Stimulated activated naive B cell treated with anti-CD40 and anti-IgM and Interleukin-4, amounts not matched to agents 10 μg/mL and 1 μg/mL and 100 μg/mL, for 72 hours (primary cell): ENCODE measurements around the gene ROCK1.
A peak's percentile ranks its signal among the peaks of the same experiment; 100 is the strongest.

Experiments
- ATAC-seq, 2 donors: fragments of 150-1000 bp; cut with Tn5 transposase; replicated peaks; 2 replicates each; pipeline ENCODE4 v1.10.0; 2021; ENCODE audit warnings: moderate library complexity in 1 of 2
- DNase-seq: peaks from one replicate; pipeline ENCODE4 v3.0.0; 2021
- H3K27ac Mint-ChIP-seq: one replicate; pipeline ENCODE4 v1.8.0; 2022; ENCODE audit warnings: mild to moderate bottlenecking, mixed read lengths
- H3K27me3 Mint-ChIP-seq, 2 donors: one replicate each; pipeline ENCODE4 v1.8.0; 2022; ENCODE audit warnings: mixed read lengths in 2 of 2
- H3K36me3 Mint-ChIP-seq, 2 donors: one replicate each; pipeline ENCODE4 v1.8.0; 2022; ENCODE audit warnings: mixed read lengths in 2 of 2, mild to moderate bottlenecking in 1 of 2
- H3K4me1 Mint-ChIP-seq, 2 donors: one replicate each; pipeline ENCODE4 v1.8.0; 2022; ENCODE audit warnings: mixed read lengths in 2 of 2, mild to moderate bottlenecking in 1 of 2
- H3K4me3 Mint-ChIP-seq, 2 donors: one replicate each; pipeline ENCODE4 v1.8.0; 2022; ENCODE audit warnings: mild to moderate bottlenecking in 2 of 2, mixed read lengths in 2 of 2, moderate library complexity in 1 of 2
- H3K9me3 Mint-ChIP-seq, 2 donors: one replicate each; pipeline ENCODE4 v1.8.0; 2022; ENCODE audit warnings: mixed read lengths in 2 of 2, mild to moderate bottlenecking in 1 of 2

Gene ROCK1

GRCh38 chr18:21085579-21086166 lies 25.9 kb downstream of the ROCK1 start:
- H3K4me3 Mint-ChIP-seq = no peak overlapping the region
- no peak for ATAC-seq
- peaks cover 22 to 68% of the 10 kb centered on the region in 2 donors for H3K4me1 Mint-ChIP-seq
- H3K27ac Mint-ChIP-seq = no peak overlapping the region
- no peak for DNase-seq
- no peaks in the 10 kb centered on the region for H3K27me3 Mint-ChIP-seq
- peaks cover 22 to 50% of the 10 kb centered on the region in 2 donors for H3K36me3 Mint-ChIP-seq
- H3K9me3 Mint-ChIP-seq = peaks cover 12 to 17% of the 10 kb centered on the region in 2 donors

DNA sequence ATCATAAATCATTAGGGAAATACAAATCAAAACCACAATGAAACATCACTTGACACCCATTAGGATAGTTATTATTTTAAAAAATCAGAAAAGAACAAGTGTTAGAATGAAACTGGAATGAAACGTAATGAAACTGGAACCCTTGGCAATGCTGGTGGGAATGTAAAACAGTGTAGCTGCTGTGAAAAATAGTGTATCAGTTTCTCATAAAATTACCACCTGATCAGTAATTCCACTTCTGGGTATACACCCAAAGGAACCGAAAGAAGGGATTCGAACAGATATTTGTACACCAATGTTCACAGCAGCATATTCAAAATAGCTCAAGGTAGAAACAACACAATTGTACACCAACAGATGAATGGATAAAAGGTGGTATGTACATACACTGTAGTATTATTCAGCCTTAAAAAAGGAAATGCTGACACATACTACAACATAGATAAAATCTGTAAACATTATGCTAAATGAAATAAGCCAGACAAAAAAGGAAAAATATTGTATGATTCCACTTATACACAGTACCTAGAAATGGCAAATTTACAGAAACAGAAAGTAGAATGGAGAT lies 27.0 kb downstream of the ROCK1 start:
- Mint-ChIP-seq H3K9me3 (peaks cover 15 to 27% of the 10 kb centered on the region in 2 donors), H3K4me1 (peaks cover 26 to 69% of the 10 kb centered on the region in 2 donors), H3K36me3 (peaks cover 27 to 57% of the 10 kb centered on the region in 2 donors), H3K27me3 (no peaks in the 10 kb centered on the region), H3K27ac (no peak overlapping the region), H3K4me3 (no peak overlapping the region)
- DNase-seq (no peak), ATAC-seq (no peak)

DNA sequence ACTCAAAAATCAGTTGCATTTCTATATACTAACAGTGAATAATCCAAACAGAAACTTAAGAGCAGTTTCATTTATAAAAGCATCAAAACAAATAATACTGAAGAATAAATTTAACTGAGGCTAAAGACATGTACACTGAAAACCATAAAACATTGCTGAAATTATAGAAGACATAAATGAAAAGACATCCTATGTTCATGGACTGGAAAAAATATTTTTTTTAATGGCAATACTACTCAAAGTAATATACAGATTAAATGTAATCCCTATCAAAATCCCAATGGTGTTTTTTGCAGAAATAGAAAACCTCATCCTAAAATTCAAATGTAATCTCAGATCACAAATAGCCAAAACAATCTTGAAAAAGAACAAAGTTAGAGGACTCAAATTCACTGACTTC lies 28.6 kb downstream of the ROCK1 start:
- H3K4me1 Mint-ChIP-seq = peaks cover 38 to 84% of the 10 kb centered on the region in 2 donors
- H3K9me3 Mint-ChIP-seq = peaks cover 15 to 27% of the 10 kb centered on the region in 2 donors
- H3K36me3 Mint-ChIP-seq = peaks cover 27 to 55% of the 10 kb centered on the region in 2 donors
- ATAC-seq (no peak), DNase-seq (no peak)
- no peaks in the 10 kb centered on the region for H3K27me3 Mint-ChIP-seq
- H3K4me3 Mint-ChIP-seq = no peak overlapping the region
- H3K27ac Mint-ChIP-seq = no peak overlapping the region

DNA sequence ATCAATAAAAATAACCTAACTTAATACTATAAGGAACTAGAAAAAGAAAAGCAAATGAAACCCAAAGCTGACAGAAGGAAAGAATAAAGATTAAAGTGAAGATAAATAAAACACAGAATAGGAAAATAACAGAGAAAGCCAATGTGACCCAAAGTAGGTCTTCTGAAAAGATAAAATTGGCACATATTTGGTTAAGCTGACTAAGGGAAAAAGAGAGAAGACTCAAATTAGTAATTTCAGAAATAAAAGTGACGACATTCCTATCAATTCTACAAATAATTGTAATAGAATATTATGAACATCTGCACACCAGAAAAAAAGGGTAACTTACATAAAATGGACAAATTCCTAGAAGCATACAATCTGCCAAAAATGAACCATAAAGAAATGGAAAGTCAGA lies 30.2 kb downstream of the ROCK1 start:
- Mint-ChIP-seq H3K4me3 (no peak overlapping the region), H3K27ac (no peak overlapping the region), H3K36me3 (peaks cover 22 to 46% of the 10 kb centered on the region in 2 donors), H3K9me3 (peaks cover 7 to 19% of the 10 kb centered on the region in 2 donors), H3K4me1 (peaks cover 38 to 81% of the 10 kb centered on the region in 2 donors), H3K27me3 (no peaks in the 10 kb centered on the region)
- ATAC-seq = no peak
- no peak for DNase-seq

- H3K9me3 Mint-ChIP-seq = peaks cover 7 to 19% of the 10 kb centered on the region in 2 donors
- peaks cover 23 to 43% of the 10 kb centered on the region in 2 donors for H3K36me3 Mint-ChIP-seq
- H3K4me3 Mint-ChIP-seq = no peak overlapping the region
- H3K4me1 Mint-ChIP-seq = peaks cover 42 to 85% of the 10 kb centered on the region in 2 donors
- no peaks in the 10 kb centered on the region for H3K27me3 Mint-ChIP-seq
- H3K27ac Mint-ChIP-seq = no peak overlapping the region
- ATAC-seq = no peak
- no peak for DNase-seq
Measured at GRCh38 chr18:21080576-21080975, 31.0 kb downstream of the ROCK1 start.

GRCh38 chr18:21074336-21075323 lies 37.0 kb downstream of the ROCK1 start:
- H3K36me3 Mint-ChIP-seq = peaks cover 3 to 8% of the 10 kb centered on the region in 2 donors
- H3K9me3 Mint-ChIP-seq = no peaks in the 10 kb centered on the region
- no peaks in the 10 kb centered on the region for H3K27me3 Mint-ChIP-seq
- ATAC-seq (no peak), DNase-seq (no peak)
- H3K4me1 Mint-ChIP-seq = peaks cover 44 to 84% of the 10 kb centered on the region in 2 donors
- H3K27ac Mint-ChIP-seq = peak overlapping the region; percentile 4
- H3K4me3 Mint-ChIP-seq = peak overlapping the region in 1 of 2 donors; percentile 10

GRCh38 chr18:21073180-21073579 lies 38.4 kb downstream of the ROCK1 start:
- Mint-ChIP-seq H3K4me1 (peaks cover 33 to 69% of the 10 kb centered on the region in 2 donors), H3K27ac (no peak overlapping the region), H3K9me3 (no peaks in the 10 kb centered on the region), H3K4me3 (no peak overlapping the region), H3K36me3 (peaks cover 5 to 9% of the 10 kb centered on the region in 2 donors), H3K27me3 (no peaks in the 10 kb centered on the region)
- ATAC-seq = peak in 1 of 2 donors; percentile 55
- DNase-seq = no peak

DNA sequence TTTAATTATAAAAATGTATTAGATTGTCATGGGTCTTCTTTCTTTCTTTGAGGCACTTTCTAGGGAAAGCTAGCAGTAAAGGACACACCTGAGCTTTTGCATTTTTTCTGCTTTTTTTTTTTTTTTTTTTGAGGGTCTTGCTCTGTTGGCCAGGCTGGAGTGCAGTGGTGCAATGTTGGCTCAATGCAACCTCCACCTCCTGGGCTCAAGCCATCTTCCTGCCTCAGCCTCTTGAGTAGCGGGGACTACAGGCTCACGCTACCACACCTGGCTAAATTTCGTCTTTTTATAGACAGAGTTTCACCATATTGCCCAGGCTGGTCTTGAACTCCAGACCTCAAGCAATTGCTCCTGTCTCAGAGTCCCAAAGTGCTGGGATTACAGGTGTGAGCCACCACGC lies 40.5 kb downstream of the ROCK1 start:
- DNase-seq (no peak), ATAC-seq (no peak)
- no peak overlapping the region for H3K27ac Mint-ChIP-seq
- H3K4me1 Mint-ChIP-seq = peaks cover 25 to 52% of the 10 kb centered on the region in 2 donors
- H3K4me3 Mint-ChIP-seq = no peak overlapping the region
- no peaks in the 10 kb centered on the region for H3K27me3 Mint-ChIP-seq
- H3K36me3 Mint-ChIP-seq = peaks cover 8 to 10% of the 10 kb centered on the region in 2 donors
- H3K9me3 Mint-ChIP-seq = no peaks in the 10 kb centered on the region

GRCh38 chr18:21069468-21069867 lies 42.1 kb downstream of the ROCK1 start:
- ATAC-seq = no peak
- H3K9me3 Mint-ChIP-seq = no peaks in the 10 kb centered on the region
- no peak overlapping the region for H3K4me3 Mint-ChIP-seq
- H3K27me3 Mint-ChIP-seq = no peaks in the 10 kb centered on the region
- peaks cover 5 to 9% of the 10 kb centered on the region in 2 donors for H3K36me3 Mint-ChIP-seq
- no peak overlapping the region for H3K27ac Mint-ChIP-seq
- no peak for DNase-seq
- H3K4me1 Mint-ChIP-seq = peaks cover 13 to 36% of the 10 kb centered on the region in 2 donors

GRCh38 chr18:21064347-21064746 lies 47.3 kb downstream of the ROCK1 start:
- Mint-ChIP-seq H3K9me3 (no peaks in the 10 kb centered on the region), H3K4me1 (peaks cover 5 to 14% of the 10 kb centered on the region in 2 donors), H3K27me3 (no peaks in the 10 kb centered on the region), H3K4me3 (no peak overlapping the region), H3K36me3 (peaks cover 7 to 23% of the 10 kb centered on the region in 2 donors), H3K27ac (no peak overlapping the region)
- DNase-seq (no peak), ATAC-seq (no peak)

DNA sequence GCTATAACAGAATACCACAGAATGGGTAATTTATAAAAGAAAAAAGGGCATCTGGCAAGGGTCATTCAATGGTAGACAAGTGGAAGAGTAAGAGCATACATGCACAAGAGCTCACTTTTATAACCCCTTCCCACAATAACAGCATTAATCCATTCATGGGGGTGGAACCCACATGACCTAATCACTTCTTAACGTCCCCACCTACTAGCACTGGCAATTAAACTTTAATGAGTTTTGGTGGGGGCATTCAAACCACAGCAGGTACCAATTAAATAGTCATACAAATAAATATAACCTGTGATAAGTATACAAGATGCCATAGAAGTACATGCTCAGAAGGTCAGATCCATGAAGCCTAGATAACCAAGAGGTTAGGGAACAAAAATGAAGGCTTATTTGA lies 48.6 kb downstream of the ROCK1 start:
- H3K4me1 Mint-ChIP-seq = peaks cover 8 to 14% of the 10 kb centered on the region in 2 donors
- H3K4me3 Mint-ChIP-seq = no peak overlapping the region
- DNase-seq = no peak
- peaks cover 4 to 20% of the 10 kb centered on the region in 2 donors for H3K36me3 Mint-ChIP-seq
- no peak overlapping the region for H3K27ac Mint-ChIP-seq
- H3K9me3 Mint-ChIP-seq = no peaks in the 10 kb centered on the region
- H3K27me3 Mint-ChIP-seq = no peaks in the 10 kb centered on the region
- no peak for ATAC-seq

DNA sequence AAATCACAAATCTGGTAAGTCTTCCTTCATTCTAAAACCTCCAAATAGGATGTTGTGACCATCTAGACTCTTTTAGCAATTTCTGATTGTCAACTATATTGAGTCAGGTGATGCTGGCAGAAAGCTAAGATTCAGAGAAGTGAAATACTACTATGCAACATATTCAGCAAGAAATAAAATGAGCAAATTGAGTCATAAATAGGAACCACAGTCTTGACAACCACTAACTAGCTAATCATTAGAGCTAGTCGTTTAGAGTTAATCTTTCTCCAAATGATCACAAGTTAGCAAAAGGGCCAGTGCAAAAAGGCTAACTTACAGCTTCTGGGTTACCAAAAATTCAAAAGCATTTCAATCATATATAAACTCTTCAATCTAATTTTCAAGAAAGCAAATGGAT lies 54.5 kb downstream of the ROCK1 start:
- no peaks in the 10 kb centered on the region for H3K27me3 Mint-ChIP-seq
- H3K4me1 Mint-ChIP-seq = peaks cover 0 to 3% of the 10 kb centered on the region in 2 donors
- H3K4me3 Mint-ChIP-seq = no peak overlapping the region

DNA sequence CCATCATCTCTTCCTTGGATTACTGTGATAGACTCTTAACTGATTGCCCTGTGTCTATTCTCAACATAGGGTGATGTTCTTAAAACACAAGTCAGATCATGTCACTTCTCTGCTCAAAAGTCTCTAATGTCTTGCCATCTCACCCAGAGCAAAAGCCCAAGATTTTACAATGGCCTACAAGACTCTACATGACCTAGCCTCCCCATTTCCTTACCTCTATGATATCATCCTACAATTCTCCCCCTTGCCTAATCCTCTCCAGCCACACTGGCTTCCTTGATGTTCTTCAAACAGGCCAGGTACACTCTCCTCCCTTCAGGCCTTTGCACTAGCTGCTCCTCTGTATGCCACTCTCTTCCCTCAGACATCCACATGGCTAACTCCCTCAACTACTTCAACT lies 55.1 kb downstream of the ROCK1 start:
- no peak overlapping the region for H3K4me3 Mint-ChIP-seq
- H3K27me3 Mint-ChIP-seq = no peaks in the 10 kb centered on the region
- no peak for ATAC-seq
- H3K4me1 Mint-ChIP-seq = peaks cover 2 to 5% of the 10 kb centered on the region in 2 donors
- H3K36me3 Mint-ChIP-seq = peaks cover 0 to 4% of the 10 kb centered on the region in 2 donors
- DNase-seq = no peak
- no peaks in the 10 kb centered on the region for H3K9me3 Mint-ChIP-seq
- H3K27ac Mint-ChIP-seq = no peak overlapping the region

More for the DNA sequence above, 54.5 kb downstream of the ROCK1 start:
- ATAC-seq (peak in 1 of 2 donors; percentile 21), DNase-seq (no peak)
- Mint-ChIP-seq H3K27ac (no peak overlapping the region), H3K9me3 (no peaks in the 10 kb centered on the region), H3K36me3 (peaks cover 0 to 10% of the 10 kb centered on the region in 2 donors)

- Mint-ChIP-seq H3K27ac (no peak overlapping the region), H3K4me1 (peaks cover 9 to 12% of the 10 kb centered on the region in 2 donors), H3K36me3 (peaks cover 0 to 2% of the 10 kb centered on the region in 2 donors), H3K4me3 (no peak overlapping the region), H3K27me3 (no peaks in the 10 kb centered on the region), H3K9me3 (no peaks in the 10 kb centered on the region)
- DNase-seq (no peak), ATAC-seq (peak; percentile 67 to 72)
Measured at GRCh38 chr18:21054252-21054821, 57.3 kb downstream of the ROCK1 start.
